Measurements from ENCODE around the gene GAD2.

DNA sequence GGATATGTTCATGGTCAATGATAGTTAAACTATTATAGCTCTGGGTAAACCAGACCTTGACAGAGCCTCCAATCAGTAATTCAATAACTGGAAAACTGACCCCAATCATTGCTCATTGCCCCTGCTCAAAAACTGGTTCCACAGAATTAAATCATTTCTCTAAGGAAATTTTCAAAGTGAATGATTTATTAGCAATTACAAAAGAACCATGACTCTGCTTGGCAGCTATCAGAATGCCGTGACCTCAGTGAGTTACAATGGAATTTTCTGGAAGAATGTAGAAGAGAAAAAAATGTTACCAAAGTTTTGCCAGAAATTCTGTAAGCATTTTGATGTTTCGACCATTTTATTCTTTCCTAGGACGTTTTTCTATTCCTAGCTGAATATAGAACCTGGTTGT is 114.8 kb downstream of the GAD2 start:
- TF ChIP-seq, protein P1, sequence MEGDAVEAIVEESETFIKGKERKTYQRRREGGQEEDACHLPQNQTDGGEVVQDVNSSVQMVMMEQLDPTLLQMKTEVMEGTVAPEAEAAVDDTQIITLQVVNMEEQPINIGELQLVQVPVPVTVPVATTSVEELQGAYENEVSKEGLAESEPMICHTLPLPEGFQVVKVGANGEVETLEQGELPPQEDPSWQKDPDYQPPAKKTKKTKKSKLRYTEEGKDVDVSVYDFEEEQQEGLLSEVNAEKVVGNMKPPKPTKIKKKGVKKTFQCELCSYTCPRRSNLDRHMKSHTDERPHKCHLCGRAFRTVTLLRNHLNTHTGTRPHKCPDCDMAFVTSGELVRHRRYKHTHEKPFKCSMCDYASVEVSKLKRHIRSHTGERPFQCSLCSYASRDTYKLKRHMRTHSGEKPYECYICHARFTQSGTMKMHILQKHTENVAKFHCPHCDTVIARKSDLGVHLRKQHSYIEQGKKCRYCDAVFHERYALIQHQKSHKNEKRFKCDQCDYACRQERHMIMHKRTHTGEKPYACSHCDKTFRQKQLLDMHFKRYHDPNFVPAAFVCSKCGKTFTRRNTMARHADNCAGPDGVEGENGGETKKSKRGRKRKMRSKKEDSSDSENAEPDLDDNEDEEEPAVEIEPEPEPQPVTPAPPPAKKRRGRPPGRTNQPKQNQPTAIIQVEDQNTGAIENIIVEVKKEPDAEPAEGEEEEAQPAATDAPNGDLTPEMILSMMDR (conservative IDR thresholded peaks at IDR 0.05 in 1 of 2, IDR thresholded peaks at IDR 0.05 in 1 of 2; ENCODE audit: extremely low read depth in 1 of 2, insufficient read depth in 1 of 2, low read depth in 1 of 2, low read length in 2 of 2) = no peak
- TF ChIP-seq EZH2 (IDR thresholded peaks at IDR 0.05; ENCODE audit: borderline replicate concordance, low read length) = no peak

All from mammary epithelial cell (primary cell).